ENCODE data around the gene DAB2IP.
A peak's percentile ranks its signal among the peaks of the same experiment; 100 is the strongest.

DAB2IP gene

DNA sequence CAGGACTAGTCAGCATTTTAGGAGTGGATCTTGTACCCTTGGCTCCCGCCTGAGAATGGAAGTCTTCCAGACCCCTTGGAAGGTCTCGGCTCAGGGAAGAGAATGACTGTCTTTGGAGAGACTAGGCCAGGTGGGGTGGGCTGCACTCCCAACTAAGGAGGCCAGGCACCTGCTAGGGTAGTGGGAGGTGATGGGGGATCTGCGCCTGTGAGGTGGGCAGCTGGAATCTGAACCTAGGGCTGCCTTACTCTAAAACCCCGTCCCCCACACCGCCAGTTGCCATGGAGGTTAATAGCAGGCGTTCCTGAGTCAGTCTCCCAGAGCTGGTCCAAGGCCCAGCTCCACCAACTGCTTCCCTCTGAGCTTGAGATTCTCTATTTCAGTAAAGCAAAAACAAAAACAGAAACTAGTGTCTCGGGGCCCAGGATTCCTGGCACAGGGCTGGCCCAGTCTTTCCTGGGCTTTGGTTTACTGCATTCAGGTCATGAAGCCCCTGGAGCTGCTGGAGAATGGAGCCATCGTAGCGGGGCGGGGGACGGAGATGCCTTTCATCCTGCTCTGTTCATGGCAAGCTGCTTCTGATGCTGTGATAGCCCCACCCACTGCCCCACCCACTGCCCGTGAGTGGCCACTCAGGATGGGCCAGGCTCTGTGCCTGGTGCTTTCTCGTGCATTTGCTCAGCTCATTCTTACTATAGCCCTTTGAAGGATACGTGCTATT, 57.5 kb downstream of the DAB2IP start:
- Histone ChIP-seq H3K27ac (ENCODE audit: low read depth, low read length) (peak overlapping the region; percentile 64), H3K4me1 (ENCODE audit: control insufficient read depth, insufficient read depth, low read length) (peaks cover 13% of the 10 kb centered on the region), H3K4me3 (ENCODE audit: low read length) (no peak overlapping the region), H3K36me3 (ENCODE audit: control insufficient read depth, insufficient read depth, low read length) (no peaks in the 10 kb centered on the region), H3K9ac (ENCODE audit: low read length) (no peak overlapping the region), H3K27me3 (ENCODE audit: control insufficient read depth, insufficient read depth, low read length) (no peaks in the 10 kb centered on the region)

DNA sequence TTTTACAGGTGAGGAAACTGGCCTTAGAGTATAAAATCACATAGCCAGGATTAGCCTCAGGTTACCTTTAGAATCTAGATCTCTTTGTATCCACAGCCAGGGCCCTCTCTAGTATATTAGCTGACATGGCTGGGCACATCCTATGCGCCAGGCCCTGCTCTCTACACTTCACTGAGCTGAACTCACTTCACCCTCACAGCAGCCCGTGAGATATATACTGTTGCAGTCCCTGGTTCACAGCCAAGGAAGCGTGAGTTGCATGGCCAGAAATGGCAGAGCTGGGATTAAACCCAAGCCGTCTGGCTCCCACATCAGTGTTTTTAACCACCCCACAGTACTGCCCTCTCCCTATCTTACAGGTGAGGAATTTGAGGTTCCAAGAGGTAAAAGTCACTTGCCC, 58.4 kb downstream of the DAB2IP start:
- no peak overlapping the region for H3K9ac ChIP-seq (ENCODE audit: low read length)
- no peaks in the 10 kb centered on the region for H3K36me3 ChIP-seq (ENCODE audit: control insufficient read depth, insufficient read depth, low read length)
- H3K4me3 ChIP-seq (ENCODE audit: low read length) = no peak overlapping the region
- peak overlapping the region; percentile 64 for H3K27ac ChIP-seq (ENCODE audit: low read depth, low read length)
- peaks cover 13% of the 10 kb centered on the region for H3K4me1 ChIP-seq (ENCODE audit: control insufficient read depth, insufficient read depth, low read length)
- no peaks in the 10 kb centered on the region for H3K27me3 ChIP-seq (ENCODE audit: control insufficient read depth, insufficient read depth, low read length)

DNA sequence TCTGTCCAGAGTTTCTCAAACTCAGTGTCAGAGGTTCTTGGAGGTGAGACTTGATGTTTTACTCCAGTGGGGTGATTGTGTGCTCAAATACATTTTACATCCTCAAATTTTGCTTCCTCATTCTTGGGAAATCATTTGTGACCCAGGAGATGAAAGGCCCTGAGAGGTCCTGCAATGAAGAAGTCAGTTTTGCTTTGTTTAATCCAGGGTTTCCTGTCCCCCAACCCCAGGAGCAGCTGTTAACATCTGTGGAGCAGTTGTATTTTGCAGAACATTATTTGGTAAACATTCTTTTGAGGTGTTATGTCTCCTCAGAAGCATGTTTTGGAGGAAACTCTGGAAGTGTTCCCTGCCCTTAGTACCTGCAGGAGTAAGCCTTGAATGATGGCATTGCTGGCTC, 59.8 kb downstream of the DAB2IP start:
- Histone ChIP-seq H3K27ac (ENCODE audit: low read depth, low read length) (no peak overlapping the region), H3K4me1 (ENCODE audit: control insufficient read depth, insufficient read depth, low read length) (peaks cover 13% of the 10 kb centered on the region)

DNA sequence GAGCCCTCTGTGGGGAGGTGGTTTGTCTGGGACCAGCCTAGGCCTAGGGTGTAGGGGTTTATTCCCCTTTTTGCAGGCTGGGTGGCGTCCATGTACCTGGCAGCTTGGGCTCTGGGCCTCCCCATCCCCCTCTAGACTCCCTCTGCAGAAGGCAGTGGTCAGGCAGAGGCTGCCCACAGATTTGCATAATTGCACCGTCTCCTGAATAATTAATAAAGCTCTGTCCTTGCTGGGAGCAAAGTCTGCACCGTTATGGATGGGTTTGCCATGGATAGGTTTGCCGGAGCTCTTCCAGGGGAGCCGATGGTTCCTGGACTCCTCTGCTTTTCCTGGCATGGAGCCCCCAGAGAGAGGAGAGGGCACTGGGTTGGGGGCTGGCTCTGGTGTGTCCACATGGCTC, 60.4 kb downstream of the DAB2IP start:
- H3K27ac ChIP-seq (ENCODE audit: low read depth, low read length) = no peak overlapping the region
- H3K36me3 ChIP-seq (ENCODE audit: control insufficient read depth, insufficient read depth, low read length) = no peaks in the 10 kb centered on the region
- H3K9ac ChIP-seq (ENCODE audit: low read length) = no peak overlapping the region
- H3K27me3 ChIP-seq (ENCODE audit: control insufficient read depth, insufficient read depth, low read length) = no peaks in the 10 kb centered on the region
- no peak overlapping the region for H3K4me3 ChIP-seq (ENCODE audit: low read length)
- peaks cover 13% of the 10 kb centered on the region for H3K4me1 ChIP-seq (ENCODE audit: control insufficient read depth, insufficient read depth, low read length)

More for the DNA sequence above, 59.8 kb downstream of the DAB2IP start:
- Histone ChIP-seq H3K9ac (ENCODE audit: low read length) (no peak overlapping the region), H3K4me3 (ENCODE audit: low read length) (no peak overlapping the region), H3K36me3 (ENCODE audit: control insufficient read depth, insufficient read depth, low read length) (no peaks in the 10 kb centered on the region), H3K27me3 (ENCODE audit: control insufficient read depth, insufficient read depth, low read length) (no peaks in the 10 kb centered on the region)

DNA sequence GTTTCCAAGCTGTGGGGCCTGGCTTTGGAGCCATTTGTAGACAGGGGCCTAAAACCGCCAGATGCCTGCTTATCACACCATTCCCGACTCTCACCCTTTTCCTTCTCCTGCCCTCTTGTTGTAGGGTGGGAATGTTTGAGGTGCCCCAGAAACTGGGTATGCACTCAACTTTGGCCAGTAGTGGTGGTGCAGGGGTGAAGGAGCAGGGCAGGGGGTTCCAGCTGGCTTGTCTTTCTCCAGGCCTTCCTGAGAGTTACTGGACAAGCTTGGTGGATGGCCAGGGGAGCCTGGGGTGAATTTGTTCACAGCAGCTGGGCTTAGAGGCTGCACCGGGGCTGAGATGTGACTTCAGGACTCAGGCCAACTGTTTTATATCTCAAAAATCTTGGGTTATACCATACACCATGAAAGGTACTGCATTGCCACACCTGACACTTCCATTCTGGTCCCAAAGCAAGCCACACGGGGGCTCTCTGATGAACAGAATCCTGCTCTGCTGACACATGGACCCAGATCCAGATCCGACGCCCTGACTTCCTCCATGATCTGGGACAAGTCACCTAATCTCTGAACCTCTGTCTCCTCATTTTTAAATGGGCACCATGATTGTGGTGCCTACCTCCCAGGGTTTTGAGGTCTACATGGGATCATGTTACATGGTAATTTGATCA, 62.1 kb downstream of the DAB2IP start:
- Histone ChIP-seq H3K27me3 (ENCODE audit: control insufficient read depth, insufficient read depth, low read length) (no peaks in the 10 kb centered on the region), H3K27ac (ENCODE audit: low read depth, low read length) (no peak overlapping the region), H3K36me3 (ENCODE audit: control insufficient read depth, insufficient read depth, low read length) (no peaks in the 10 kb centered on the region), H3K4me3 (ENCODE audit: low read length) (no peak overlapping the region), H3K9ac (ENCODE audit: low read length) (no peak overlapping the region), H3K4me1 (ENCODE audit: control insufficient read depth, insufficient read depth, low read length) (peaks cover 25% of the 10 kb centered on the region)

DNA sequence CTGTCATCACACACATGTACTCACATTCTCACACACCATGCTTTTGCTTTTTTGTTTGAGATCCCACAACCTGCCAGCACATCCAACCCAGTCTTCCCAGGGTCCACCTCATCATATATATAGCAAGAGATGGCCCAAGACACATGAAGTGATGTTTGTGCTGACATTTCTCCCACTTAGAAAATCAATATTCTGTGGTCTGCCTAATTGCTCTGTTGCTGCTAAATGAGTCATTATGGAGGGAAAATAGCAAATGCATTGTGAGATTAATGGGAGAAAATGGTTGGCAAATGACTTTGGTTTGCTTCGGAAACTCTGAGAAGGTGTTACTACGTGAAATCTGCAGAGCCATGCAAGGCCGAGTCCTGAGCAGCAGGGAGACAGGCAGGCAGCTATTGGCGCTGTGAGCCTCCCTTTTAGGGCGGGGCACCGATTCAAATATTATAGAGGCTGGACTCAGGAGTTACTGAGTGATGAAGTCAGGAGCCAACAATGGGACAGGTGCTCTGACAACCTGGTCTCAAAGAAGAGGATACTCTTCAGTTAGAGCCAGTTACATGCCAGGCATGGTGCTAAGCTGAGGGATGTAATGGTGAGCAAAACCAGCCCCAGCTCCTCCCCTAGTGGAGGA, 62.8 kb downstream of the DAB2IP start:
- no peaks in the 10 kb centered on the region for H3K27me3 ChIP-seq (ENCODE audit: control insufficient read depth, insufficient read depth, low read length)
- H3K27ac ChIP-seq (ENCODE audit: low read depth, low read length) = no peak overlapping the region
- H3K36me3 ChIP-seq (ENCODE audit: control insufficient read depth, insufficient read depth, low read length) = no peaks in the 10 kb centered on the region
- no peak overlapping the region for H3K4me3 ChIP-seq (ENCODE audit: low read length)
- peaks cover 27% of the 10 kb centered on the region for H3K4me1 ChIP-seq (ENCODE audit: control insufficient read depth, insufficient read depth, low read length)
- H3K9ac ChIP-seq (ENCODE audit: low read length) = no peak overlapping the region

DNA sequence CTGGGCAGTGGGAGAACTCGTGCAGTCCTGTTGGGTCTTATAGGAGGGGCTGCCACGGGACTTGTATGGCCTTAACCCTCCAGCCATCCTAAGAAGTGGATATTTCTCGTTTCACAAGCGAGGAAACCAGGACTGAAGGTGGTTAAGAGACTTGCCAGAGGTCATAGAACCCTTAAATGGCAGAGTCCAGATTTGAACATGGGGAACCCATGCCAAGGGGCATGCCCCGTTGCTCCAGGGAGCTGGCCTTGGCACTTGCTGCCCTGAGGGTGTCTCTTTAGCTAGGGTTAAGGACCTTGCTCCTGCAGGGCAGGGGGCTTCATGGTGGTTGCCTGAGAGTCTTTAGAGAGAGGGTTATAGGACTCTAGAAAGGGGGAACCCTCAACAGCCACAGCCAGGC, 63.4 kb downstream of the DAB2IP start:
- H3K36me3 ChIP-seq (ENCODE audit: control insufficient read depth, insufficient read depth, low read length) = no peaks in the 10 kb centered on the region
- peaks cover 21% of the 10 kb centered on the region for H3K4me1 ChIP-seq (ENCODE audit: control insufficient read depth, insufficient read depth, low read length)
- H3K9ac ChIP-seq (ENCODE audit: low read length) = no peak overlapping the region
- H3K4me3 ChIP-seq (ENCODE audit: low read length) = no peak overlapping the region
- no peak overlapping the region for H3K27ac ChIP-seq (ENCODE audit: low read depth, low read length)
- no peaks in the 10 kb centered on the region for H3K27me3 ChIP-seq (ENCODE audit: control insufficient read depth, insufficient read depth, low read length)

DNA sequence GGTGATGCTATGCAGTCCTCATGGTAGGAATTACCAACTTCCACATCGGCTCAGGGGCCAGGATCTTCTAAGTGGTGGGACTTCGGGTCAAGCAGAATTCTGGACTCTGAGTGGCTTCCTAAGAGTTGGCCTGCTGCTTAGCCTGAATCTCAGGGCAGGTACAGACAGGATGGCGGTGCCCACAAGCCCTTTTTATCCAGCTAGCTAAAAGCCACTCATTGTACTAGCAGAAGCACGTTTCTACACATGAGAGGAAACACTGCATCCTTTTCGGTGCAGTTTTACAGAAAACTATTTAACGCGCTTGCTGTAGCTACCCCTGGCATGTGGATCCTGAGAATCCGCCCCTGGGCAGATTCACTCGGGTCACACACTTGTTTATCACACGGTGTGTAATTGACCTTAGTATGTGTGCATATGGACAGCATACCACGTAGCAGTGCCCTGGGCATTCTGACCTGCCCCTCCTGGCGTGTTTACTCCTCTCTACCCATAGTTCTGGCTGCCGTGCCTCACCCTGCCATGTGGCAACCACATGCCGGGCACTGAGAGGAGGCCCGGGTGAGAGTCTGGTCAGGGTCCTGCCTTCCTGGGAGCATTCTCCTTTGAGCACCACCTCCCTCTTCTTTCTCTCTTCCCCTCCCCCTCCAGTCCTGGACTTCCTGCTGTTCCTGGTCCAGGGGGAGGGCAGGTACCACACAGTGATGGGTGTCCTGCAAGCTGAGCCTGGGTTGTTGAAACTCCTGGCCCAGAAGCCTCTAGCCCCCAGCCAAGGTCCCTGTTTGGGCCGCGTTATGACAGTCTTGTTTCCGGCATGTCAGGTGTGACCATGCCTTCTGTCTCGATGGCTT, 65.9 kb downstream of the DAB2IP start:
- Histone ChIP-seq H3K9ac (ENCODE audit: low read length) (no peak overlapping the region), H3K27ac (ENCODE audit: low read depth, low read length) (no peak overlapping the region), H3K4me3 (ENCODE audit: low read length) (no peak overlapping the region)

DNA sequence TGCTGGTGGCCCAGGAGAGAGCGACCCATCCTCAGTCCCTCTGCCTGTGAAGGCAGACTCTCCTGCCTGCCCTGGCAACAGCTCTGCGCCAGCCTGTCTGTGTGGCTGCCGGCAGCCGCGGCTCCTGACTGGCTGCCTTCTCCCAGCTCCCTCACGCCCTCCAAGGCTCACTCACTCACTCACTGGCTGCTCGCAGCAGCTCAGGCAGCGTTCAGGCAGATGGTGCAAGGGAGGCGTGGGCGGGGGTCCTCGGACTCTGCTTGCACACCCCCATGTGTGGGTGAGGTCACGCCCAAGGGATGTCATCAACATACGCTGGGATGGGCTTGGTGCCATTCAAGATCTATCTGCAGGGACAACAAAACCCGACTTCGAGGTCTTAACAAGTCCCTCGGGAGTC, 66.7 kb downstream of the DAB2IP start:
- no peaks in the 10 kb centered on the region for H3K27me3 ChIP-seq (ENCODE audit: control insufficient read depth, insufficient read depth, low read length)
- no peaks in the 10 kb centered on the region for H3K36me3 ChIP-seq (ENCODE audit: control insufficient read depth, insufficient read depth, low read length)
- H3K9ac ChIP-seq (ENCODE audit: low read length) = no peak overlapping the region
- H3K4me3 ChIP-seq (ENCODE audit: low read length) = no peak overlapping the region
- no peak overlapping the region for H3K27ac ChIP-seq (ENCODE audit: low read depth, low read length)
- H3K4me1 ChIP-seq (ENCODE audit: control insufficient read depth, insufficient read depth, low read length) = peaks cover 18% of the 10 kb centered on the region

More for the DNA sequence above, 65.9 kb downstream of the DAB2IP start:
- Histone ChIP-seq H3K4me1 (ENCODE audit: control insufficient read depth, insufficient read depth, low read length) (peaks cover 23% of the 10 kb centered on the region), H3K27me3 (ENCODE audit: control insufficient read depth, insufficient read depth, low read length) (no peaks in the 10 kb centered on the region), H3K36me3 (ENCODE audit: control insufficient read depth, insufficient read depth, low read length) (no peaks in the 10 kb centered on the region)

DNA sequence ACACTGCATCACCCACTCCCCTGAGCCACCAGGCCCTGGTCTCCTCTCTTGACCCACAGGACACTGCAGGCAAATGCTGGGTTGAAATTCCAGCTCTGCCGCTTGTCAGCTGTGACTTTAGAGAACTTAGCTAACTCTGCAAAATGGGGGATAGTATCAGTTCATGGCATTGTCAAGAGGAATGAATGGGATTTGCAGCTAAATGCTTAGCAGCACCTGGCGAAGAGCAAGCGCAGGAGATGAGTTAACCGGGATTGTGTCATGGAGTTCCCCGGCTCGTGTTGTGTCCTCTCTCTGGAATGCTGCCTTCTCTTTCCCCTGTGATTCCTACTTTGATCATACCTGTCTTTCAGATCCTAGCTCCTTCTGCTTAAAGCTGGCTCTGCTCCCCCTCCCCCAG, 67.1 kb downstream of the DAB2IP start:
- Histone ChIP-seq H3K27ac (ENCODE audit: low read depth, low read length) (no peak overlapping the region), H3K9ac (ENCODE audit: low read length) (no peak overlapping the region), H3K27me3 (ENCODE audit: control insufficient read depth, insufficient read depth, low read length) (no peaks in the 10 kb centered on the region), H3K4me3 (ENCODE audit: low read length) (no peak overlapping the region), H3K4me1 (ENCODE audit: control insufficient read depth, insufficient read depth, low read length) (peaks cover 18% of the 10 kb centered on the region), H3K36me3 (ENCODE audit: control insufficient read depth, insufficient read depth, low read length) (no peaks in the 10 kb centered on the region)

DNA sequence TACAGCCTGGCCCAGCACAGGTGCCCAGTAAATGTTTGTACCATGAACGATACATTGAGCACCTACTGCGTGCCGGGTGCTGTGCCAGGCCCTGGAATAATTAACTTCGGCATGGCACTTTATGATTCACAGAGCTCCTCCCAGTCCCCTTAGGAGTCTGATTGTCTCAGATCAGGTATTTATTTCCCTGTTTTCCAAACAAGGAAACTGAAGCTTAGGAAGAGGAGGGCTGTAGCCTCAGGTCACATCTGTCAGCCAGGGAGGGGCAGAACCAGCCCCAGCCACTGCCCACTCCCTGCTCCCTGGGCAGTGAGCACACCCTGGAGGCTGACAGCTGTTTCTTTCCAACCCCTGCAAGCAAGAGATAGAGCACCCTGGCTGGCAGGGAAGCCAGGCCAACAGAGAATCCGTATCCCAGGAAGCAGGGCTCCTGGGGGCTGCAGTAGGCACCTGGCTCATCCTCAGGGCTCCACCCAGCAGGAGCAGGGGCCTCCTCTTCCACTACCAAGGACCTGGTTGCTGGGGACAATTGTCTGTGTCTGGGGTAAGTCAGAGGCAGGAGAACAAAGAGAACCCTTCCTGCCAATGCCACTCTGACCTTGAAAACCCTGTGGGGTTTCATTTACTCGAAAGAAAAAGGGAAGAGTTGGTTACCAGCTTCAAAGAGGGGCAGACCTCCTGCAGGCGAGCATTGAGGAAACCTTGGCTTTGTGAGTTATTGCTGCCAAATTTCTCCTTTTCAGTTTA, 69.0 kb downstream of the DAB2IP start:
- H3K36me3 ChIP-seq (ENCODE audit: control insufficient read depth, insufficient read depth, low read length) = no peaks in the 10 kb centered on the region
- peaks cover 31% of the 10 kb centered on the region for H3K4me1 ChIP-seq (ENCODE audit: control insufficient read depth, insufficient read depth, low read length)
- H3K4me3 ChIP-seq (ENCODE audit: low read length) = no peak overlapping the region
- no peaks in the 10 kb centered on the region for H3K27me3 ChIP-seq (ENCODE audit: control insufficient read depth, insufficient read depth, low read length)
- no peak overlapping the region for H3K9ac ChIP-seq (ENCODE audit: low read length)
- no peak overlapping the region for H3K27ac ChIP-seq (ENCODE audit: low read depth, low read length)

DNA sequence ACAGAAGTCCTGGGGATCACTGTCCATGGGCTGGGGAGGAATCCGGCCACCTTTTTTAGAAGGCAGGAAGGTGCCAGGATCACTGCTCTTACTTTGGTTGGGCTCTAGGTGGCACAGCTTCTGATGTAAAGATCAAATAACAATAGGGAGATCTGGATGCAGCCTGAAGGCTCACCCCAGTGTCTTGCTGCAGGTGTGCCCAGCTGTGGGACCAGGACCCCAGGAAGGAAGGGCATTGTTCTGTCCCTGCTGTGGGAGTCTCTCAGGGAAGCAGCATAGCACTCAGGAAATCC, 69.6 kb downstream of the DAB2IP start:
- Histone ChIP-seq H3K4me1 (ENCODE audit: control insufficient read depth, insufficient read depth, low read length) (peaks cover 34% of the 10 kb centered on the region), H3K27me3 (ENCODE audit: control insufficient read depth, insufficient read depth, low read length) (no peaks in the 10 kb centered on the region), H3K9ac (ENCODE audit: low read length) (no peak overlapping the region), H3K27ac (ENCODE audit: low read depth, low read length) (no peak overlapping the region), H3K4me3 (ENCODE audit: low read length) (no peak overlapping the region), H3K36me3 (ENCODE audit: control insufficient read depth, insufficient read depth, low read length) (no peaks in the 10 kb centered on the region)
